GM18526 (cell line): Measurements from ENCODE around the gene CRISP2.

Source experiments
- POLR2A ChIP-seq: IDR thresholded peaks from 3 replicates; pipeline ENCODE4 v1.6.1; 2011; ENCODE audit not compliant: insufficient read length; ENCODE audit errors: extremely low read depth

Gene CRISP2

DNA sequence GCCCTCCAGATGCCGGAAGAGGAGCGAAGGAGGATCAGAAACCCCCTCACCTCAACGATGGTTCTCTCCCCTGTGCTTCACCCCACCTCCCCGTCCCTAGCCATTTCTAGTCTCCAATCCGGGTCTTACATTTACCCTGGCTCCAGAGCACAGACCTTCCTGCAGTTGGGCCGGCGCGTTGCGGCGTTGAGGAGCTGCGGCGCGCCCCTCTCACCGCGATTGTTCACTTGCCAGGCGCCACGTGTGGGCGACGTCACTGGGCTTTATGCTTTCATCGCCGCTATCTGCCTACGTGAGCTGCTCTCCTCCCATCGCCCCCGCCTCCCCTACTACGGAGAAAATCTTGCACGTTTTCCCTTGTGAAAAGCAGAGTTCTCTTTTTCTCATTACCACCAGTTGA, at the start of gene CRISP2:
CRISP2 (minus strand) TSS at position 198 of the 400 bp plus-strand sequence. CDS start 4,347 bp downstream, outside the sequence.
- TF ChIP-seq POLR2A = no peak

GRCh38 chr6:49744259-49744658, 30.9 kb upstream of the CRISP2 start, which contains the start of gene CRISP3:
Gene CRISP3, minus strand, starts transcription at chr6:49744388. Its CDS starts 21 bp downstream, at chr6:49744367.
- no peak for TF ChIP-seq POLR2A

DNA sequence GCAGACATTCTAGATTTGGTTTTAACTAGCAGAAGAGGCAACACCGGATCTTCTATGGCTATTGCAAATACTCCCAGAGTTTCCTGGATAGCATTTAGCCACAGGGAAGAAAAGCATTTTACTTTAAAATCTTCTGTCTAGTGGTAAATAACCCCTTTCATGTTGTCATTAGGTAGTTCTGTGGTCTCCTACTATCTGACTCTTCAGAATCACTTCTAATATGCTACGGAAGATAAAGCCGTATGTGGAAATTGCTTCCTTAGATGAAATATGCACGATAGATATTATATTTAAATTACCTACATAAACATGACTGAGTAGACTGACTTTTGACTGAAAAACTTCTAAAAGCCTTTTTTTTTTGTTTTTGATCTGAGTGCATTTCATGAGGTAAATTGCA, 30.1 kb upstream of the CRISP2 start:
- no peak for TF ChIP-seq POLR2A

- no peak for TF ChIP-seq POLR2A
These were observed 26.1 kb upstream of the CRISP2 start for GRCh38 chr6:49739423-49739822.

GRCh38 chr6:49736017-49736508, 22.7 kb upstream of the CRISP2 start:
- TF ChIP-seq POLR2A = no peak

- no peak for TF ChIP-seq POLR2A
These were observed 20.3 kb upstream of the CRISP2 start for GRCh38 chr6:49733680-49734079.

- no peak for TF ChIP-seq POLR2A
These were observed 19.4 kb upstream of the CRISP2 start for GRCh38 chr6:49732781-49733180.

GRCh38 chr6:49730251-49730650, 16.9 kb upstream of the CRISP2 start:
- no peak for TF ChIP-seq POLR2A

DNA sequence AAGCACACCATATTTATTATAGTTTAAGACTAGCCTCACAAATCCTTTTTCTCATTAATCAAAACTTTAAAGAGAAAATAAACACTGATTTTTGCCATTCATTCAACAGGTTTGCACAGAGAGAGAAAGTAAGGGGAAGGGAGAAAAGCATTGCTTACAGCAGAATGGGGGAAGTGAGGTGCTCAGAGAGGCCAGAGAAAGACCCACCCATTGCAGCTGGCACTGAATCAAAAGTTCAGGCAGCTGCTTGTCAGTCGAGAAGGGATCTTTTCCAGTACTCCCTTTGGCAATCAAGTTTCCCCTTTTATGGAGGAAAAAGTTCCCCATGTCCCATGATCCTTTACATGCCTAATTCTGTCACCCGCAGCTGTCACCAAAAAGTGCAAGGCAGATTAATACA, 8.0 kb upstream of the CRISP2 start:
- no peak for TF ChIP-seq POLR2A

- no peak for TF ChIP-seq POLR2A
These were observed 7.0 kb upstream of the CRISP2 start for GRCh38 chr6:49720372-49720771.

DNA sequence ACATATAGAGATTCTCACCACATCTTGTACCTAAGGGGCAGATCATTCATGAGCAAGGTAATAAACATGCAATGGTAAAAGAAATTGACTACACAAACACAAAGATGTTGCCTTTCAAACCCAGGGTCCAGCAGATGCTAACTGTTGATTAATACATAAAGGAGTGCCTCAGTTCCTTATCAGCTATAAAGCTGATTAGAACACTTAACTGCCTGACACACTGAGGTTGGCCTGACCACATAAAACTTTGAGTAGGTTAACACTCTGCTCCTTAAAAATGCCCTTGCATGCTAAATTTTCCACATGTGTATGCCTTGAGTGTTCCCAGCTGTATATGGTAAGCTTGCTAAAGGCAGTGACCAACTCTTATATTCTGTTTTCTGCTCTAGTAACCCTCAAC, 14.9 kb downstream of the CRISP2 start:
- TF ChIP-seq POLR2A = no peak

DNA sequence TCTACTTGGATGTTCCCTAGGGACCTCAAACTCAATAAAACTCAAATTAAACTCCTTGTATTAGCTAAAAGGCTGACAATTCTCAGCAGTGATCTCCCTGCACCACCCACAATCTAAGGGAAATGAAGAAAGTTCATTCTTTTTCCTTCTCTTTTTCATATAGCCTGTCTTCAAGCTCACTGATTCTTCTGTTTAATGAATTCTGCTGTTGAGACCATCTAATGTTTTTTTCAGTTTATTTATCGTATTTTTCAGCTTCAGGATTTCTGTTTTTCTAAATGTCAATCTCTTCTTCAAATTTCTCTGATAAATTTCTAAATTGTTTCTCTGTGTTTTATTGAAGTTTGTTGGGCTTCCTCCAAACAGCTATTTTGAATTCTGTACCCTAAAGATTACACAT, 19.8 kb downstream of the CRISP2 start:
- TF ChIP-seq POLR2A = no peak

DNA sequence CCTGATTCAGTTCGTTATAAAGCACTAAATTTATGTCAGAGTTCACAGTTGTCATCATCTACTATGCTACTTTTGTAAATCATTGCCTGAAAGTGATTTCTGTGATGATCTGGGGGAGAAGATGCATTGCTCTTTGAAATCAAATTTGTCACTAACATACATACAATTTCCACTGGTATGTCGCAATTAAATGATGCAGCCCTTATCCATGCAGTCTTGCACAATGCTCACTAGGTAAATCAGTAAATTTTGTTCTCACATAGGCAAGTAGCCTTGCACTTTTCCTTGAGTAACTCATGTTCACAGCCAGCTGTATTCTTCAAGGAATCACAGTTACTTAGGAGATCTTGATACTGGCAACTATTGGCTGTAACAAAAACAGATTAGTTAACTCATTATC, 20.8 kb downstream of the CRISP2 start:
- no peak for TF ChIP-seq POLR2A

DNA sequence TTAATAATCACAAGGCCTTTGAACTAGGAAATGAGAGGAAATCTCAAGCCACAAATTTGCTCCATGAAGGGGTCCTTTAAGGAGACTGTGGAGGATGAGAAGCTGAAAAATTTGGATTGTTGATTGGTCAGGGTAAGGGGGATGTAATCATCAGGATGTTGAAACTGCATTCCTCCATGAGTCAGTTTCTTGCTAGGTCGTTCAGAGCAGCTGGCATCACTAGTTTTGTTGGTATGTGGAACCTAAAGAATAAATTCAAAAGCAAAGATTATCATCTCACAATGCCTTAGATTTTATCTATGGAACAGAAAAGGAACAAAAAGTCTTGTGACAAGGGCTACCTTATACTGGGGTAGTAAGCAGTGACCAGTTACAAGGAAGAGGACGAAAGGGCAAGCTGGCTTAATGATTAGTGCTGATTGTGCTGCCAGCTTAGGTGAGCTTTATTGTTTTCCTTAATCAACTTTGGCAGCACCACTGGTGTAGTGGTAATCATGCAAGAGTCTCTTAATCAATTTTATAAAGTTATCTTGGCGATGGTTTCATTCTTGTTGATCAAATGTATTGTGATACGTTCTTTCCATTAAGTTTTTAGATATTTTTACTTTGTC, 36.6 kb downstream of the CRISP2 start:
- no peak for TF ChIP-seq POLR2A

DNA sequence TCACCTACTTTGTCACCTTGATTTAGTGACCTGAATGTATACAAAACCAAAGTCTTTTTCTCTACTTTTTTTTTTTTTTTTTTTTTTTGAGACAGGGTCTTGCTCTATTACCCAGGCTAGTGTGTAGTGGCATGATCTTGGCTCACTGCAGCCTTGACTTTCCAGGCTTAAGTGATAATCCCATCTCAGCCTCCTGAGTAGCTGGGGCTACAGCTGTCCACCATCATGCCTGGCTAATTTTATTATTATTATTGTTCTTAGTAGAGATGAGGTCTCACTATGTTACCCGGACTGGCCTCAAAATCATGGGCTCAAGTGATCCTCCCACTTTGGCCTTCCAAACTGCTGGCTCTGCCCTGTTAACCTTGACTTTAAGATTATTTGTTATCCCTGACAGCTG, 37.5 kb downstream of the CRISP2 start:
- TF ChIP-seq POLR2A = no peak

DNA sequence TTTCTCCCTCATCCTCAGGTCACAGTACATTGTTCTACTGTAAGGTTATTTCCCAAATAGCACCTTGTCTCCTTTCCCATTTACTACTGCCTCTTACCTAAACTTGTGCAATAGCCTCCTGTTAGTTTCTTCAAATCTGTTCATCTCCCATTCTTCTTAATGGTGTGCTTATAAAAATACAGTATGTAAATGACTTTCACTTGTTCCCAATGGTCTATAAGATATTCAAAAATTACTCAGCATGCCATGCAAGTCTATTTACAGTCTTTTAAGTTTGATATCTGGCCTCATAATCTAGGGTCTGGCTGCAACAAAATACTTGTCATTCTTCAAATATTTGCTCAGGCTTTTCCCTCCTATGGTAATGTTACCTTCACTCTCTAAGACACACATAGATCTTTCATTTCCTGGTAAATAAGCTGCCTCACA, 45.2 kb downstream of the CRISP2 start:
- no peak for TF ChIP-seq POLR2A

DNA sequence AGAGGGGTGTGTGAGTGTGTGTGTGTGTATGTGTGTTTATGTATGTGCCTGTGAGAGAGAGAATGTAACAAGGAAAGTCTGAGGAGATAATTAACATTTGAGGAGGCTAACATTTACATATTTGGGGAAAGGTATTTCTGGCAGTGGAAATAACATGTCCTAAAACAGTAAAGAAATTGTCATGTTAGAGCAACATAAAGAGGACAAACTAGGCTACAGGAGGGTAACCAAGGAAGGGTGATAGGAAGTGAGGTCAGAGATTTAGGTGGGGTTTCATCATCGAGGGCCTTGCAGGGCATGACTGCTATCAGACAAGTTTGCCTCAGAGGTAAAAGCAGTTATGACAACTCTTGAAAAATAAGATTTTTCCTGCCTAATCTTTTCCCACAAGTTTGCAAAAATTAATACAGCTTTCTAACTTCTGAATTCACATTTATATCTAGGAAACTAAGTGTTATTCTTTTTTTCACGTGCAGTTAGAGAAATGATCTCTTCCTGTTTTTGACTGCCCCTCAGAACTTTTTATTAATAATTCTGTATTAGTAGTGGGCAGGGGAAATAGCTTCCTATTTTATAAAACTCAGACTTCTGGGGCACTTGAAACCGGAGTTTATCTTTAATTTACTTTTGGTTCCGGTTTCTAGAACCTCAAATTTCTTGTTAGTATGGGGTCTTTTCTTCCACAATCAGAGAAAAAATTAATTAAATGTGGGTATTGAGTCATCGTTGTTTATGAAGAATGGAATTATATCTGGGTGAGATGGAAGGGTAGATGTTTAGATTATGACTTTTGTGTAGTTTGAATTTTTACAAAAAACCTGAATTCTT, 46.2 kb downstream of the CRISP2 start:
- TF ChIP-seq POLR2A = no peak

DNA sequence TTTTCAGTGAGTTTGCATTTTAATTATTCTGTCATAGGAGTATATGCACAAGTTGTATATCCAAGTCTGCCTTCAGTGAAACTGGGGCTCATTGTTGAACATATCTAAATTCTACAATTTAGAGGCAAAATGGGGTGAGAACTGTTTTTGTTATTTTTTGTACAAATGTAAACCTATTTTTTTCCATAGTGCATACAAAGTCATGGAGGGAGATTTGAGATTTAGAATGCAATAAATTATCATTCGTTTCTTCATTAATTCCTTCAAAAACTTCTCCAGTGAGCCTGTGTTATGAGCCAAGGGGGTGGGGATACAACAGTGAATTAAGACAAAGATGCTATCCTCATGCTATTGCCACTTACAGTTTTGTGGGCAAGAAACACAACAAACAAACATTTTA, 46.9 kb downstream of the CRISP2 start:
- TF ChIP-seq POLR2A = no peak
